GM12801 (cell line): ENCODE measurements around the gene IGIP.

ENCODE experiments used
- TF ChIP-seq, protein P1 (sequence below): IDR thresholded peaks from one replicate; pipeline ENCODE4 v1.5.1; 2011; ENCODE audit warnings: control low read depth; ENCODE audit not compliant: insufficient read length; ENCODE audit errors: extremely low read depth

IGIP gene

DNA sequence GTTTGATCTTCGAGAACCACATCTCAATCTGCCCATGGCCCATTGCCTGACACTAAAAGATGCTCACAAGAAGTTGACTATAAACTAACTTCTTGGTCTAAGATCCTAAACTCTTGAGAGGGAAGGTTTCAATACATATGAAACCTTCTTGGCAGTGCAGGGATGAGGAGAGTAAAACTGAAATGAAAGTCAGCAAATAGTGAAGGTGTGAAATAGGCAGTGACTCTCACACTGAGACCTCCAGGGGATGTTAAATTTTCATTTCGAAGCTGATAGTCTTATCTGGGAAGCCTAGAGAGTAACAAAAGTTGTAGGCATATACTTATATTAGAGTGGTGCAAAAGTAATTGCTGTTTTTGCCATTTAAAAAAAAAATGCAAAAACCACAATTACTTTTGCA lies 48.3 kb downstream of the IGIP start:
- TF ChIP-seq, protein P1, sequence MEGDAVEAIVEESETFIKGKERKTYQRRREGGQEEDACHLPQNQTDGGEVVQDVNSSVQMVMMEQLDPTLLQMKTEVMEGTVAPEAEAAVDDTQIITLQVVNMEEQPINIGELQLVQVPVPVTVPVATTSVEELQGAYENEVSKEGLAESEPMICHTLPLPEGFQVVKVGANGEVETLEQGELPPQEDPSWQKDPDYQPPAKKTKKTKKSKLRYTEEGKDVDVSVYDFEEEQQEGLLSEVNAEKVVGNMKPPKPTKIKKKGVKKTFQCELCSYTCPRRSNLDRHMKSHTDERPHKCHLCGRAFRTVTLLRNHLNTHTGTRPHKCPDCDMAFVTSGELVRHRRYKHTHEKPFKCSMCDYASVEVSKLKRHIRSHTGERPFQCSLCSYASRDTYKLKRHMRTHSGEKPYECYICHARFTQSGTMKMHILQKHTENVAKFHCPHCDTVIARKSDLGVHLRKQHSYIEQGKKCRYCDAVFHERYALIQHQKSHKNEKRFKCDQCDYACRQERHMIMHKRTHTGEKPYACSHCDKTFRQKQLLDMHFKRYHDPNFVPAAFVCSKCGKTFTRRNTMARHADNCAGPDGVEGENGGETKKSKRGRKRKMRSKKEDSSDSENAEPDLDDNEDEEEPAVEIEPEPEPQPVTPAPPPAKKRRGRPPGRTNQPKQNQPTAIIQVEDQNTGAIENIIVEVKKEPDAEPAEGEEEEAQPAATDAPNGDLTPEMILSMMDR, result no peak

- TF ChIP-seq, protein P1, result no peak
These were observed 49.0 kb downstream of the IGIP start, which contains the start of gene CYSTM1 for GRCh38 chr5:140174465-140175366. Gene CYSTM1 (plus strand): TSS chr5:140175188. CDS start chr5:140194466, 19,278 bp downstream.

DNA sequence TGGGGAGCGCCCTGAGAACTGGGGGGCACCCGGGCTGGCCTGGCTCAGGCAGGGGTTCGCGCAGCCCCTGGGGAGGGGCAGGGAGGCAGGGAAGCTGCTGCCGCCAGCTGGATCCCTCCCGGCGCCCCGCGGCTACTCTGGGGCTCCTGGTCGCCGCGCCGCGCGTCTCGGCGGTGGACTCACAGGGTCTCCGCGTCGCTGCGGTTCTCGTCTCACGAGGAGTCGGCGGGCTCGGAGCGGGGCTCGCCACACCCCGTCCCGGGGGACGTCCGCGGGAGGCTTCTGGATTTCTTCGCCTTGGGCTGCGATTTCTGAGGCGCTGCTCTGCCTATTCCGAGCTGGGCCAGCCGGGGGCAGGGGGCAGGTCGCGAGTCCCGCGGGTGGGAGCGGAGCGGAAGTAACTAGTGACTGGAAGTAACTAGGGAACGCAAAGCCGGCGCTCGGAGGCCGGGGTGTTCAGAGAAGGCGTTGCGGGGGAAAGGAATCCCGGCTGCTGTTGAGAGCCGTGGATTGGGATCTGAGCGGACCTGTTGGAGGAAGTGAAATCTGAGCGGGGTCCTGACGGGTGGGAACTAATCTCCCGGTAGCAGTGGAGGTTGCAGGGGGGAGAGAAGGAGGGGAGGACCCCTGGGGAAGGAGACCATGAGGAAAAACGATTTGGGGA lies 49.8 kb downstream of the IGIP start:
- TF ChIP-seq, protein P1, result no peak

GRCh38 chr5:140176031-140176387 lies 50.3 kb downstream of the IGIP start:
- TF ChIP-seq, protein P1, result no peak

DNA sequence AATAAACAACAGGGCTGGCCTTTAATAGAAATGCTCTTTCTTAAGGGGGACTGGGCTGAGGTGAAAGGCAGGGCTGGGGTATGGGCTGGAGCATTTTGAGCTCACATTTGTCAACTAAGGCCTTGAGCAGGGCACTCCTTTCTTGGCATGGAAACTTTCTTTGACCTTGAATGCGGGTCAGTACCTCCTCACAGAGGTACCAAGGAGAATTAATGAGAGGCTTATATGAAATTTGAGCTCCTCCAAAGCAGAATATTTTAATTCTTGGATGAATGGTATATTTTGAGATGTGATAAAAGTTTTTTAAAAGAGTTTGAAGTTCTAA lies 52.3 kb downstream of the IGIP start:
- TF ChIP-seq, protein P1, result no peak

DNA sequence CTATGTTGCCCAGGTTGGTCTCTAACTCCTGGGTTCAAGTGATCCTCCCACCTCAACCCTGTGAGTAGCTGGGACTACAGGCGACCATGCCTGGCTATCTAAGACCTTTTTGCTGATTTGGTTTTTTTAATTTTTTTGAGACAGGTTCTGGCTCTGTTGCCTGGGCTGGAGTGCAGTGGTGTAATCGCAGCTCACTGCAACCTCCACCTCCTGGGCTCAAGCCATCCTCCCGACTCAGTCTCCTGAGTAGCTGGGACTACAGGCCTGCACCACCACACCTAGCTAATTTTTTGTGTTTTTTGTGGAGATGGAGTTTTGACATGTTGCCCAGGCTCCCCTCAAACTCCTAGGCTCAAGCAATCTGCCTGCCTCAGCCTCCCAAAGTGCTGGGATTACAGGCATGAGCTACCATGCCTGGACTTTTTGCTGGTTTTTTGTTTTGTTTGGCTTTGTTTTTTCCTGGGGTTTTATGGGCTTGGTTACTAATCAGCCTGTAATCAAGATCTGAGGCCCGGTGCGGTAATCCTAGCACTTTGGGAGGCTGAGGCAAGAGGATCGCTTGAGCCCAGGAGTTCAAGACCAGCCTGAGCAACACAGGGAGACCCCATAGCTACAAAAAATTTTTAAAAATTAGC lies 52.9 kb downstream of the IGIP start:
- TF ChIP-seq, protein P1, result no peak
